D721Med (cell line): Measurements from ENCODE around the gene FBN3.
"Not testable (repeated sequence)": the region's sequence is repeated elsewhere in the genome, so short reads cannot be mapped to it uniquely, and the experiment has no call there.

Experiments used
- DNase-seq: peaks from one replicate; pipeline ENCODE4 v3.0.0; 2011; ENCODE audit warnings: low spot score; ENCODE audit not compliant: insufficient read length
- FAIRE-seq: peaks from 2 replicates; lab custom pipeline; 2011; peaks lifted over from hg19 to GRCh38; lab: Jason Lieb, UNC
- CTCF ChIP-seq: IDR thresholded peaks from 2 replicates; pipeline ENCODE4 v1.5.1; 2012; ENCODE audit warnings: mild to moderate bottlenecking, control low read depth; ENCODE audit not compliant: insufficient read depth; ENCODE audit errors: missing control alignments

FBN3 gene

GRCh38 chr19:8180018-8180417, 30.6 kb upstream of the FBN3 start:
- no peak for TF ChIP-seq CTCF
- DNase-seq (no peak), FAIRE-seq (no peak)

GRCh38 chr19:8174706-8175105, 25.3 kb upstream of the FBN3 start:
- no peak for FAIRE-seq
- no peak for DNase-seq
- no peak for TF ChIP-seq CTCF

- FAIRE-seq (no peak), DNase-seq (no peak)
- no peak for TF ChIP-seq CTCF
Observed at GRCh38 chr19:8168537-8168936, 19.1 kb upstream of the FBN3 start.

GRCh38 chr19:8167985-8168384, 18.6 kb upstream of the FBN3 start:
- FAIRE-seq (no peak), DNase-seq (no peak)
- TF ChIP-seq CTCF: no peak

GRCh38 chr19:8163759-8164158, 14.4 kb upstream of the FBN3 start:
- FAIRE-seq (no peak), DNase-seq (no peak)
- no peak for TF ChIP-seq CTCF

- FAIRE-seq (no peak), DNase-seq (no peak)
- TF ChIP-seq CTCF: no peak
Observed at GRCh38 chr19:8161135-8161646, 11.8 kb upstream of the FBN3 start.

GRCh38 chr19:8159322-8159721, 9.9 kb upstream of the FBN3 start:
- FAIRE-seq, DNase-seq: not testable (repeated sequence)
